ENCODE data around the gene AGMO.

The AGMO gene

GRCh38 chr7:15209429-15209828, 352.4 kb downstream of the AGMO start:
- Histone ChIP-seq H3K4me1 (ENCODE audit: control insufficient read depth in 5 of 5, insufficient read depth in 5 of 5, low read length in 5 of 5) (no peaks in the 10 kb centered on the region), H3K9ac (ENCODE audit: low read length in 5 of 5) (no peak overlapping the region), H3K9me3 (ENCODE audit: control insufficient read depth in 5 of 5, low read length in 5 of 5) (no peaks in the 10 kb centered on the region)

DNA sequence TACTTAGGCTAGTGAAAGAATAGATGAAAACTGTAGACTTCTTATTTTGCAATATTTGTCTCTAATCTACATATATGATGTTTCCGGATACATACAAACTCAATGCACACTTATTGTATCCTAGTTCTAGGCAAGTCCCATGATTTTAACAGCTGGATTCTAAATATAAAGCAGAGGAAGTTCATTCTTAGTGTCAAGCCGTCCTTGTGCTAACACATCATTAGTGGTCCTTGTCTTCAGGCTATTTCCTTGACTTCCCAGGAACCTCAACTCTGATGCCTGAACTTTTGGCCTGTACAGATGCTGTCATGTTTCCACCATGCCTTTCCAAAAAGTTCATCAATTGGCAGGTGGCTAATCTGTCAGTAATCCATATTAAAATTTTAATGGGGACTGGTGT, 357.4 kb downstream of the AGMO start:
- Histone ChIP-seq H3K27me3 (ENCODE audit: control insufficient read depth in 5 of 5, insufficient read depth in 4 of 5, low read length in 5 of 5) (no peaks in the 10 kb centered on the region), H3K27ac (ENCODE audit: low read depth, low read length) (no peak overlapping the region), H3K36me3 (ENCODE audit: control insufficient read depth in 5 of 5, insufficient read depth in 5 of 5, low read length in 5 of 5) (no peaks in the 10 kb centered on the region), H3K4me1 (ENCODE audit: control insufficient read depth in 5 of 5, insufficient read depth in 5 of 5, low read length in 5 of 5) (no peaks in the 10 kb centered on the region), H3K4me3 (ENCODE audit: low read depth in 1 of 5, low read length in 5 of 5) (no peak overlapping the region), H3K9me3 (ENCODE audit: control insufficient read depth in 5 of 5, low read length in 5 of 5) (no peaks in the 10 kb centered on the region), H3K9ac (ENCODE audit: low read length in 5 of 5) (no peak overlapping the region)

More at GRCh38 chr7:15209429-15209828, 352.4 kb downstream of the AGMO start:
- no peak overlapping the region for H3K27ac ChIP-seq (ENCODE audit: low read depth, low read length)
- no peak overlapping the region for H3K4me3 ChIP-seq (ENCODE audit: low read depth in 1 of 5, low read length in 5 of 5)
- H3K27me3 ChIP-seq (ENCODE audit: control insufficient read depth in 5 of 5, insufficient read depth in 4 of 5, low read length in 5 of 5), result no peaks in the 10 kb centered on the region
- H3K36me3 ChIP-seq (ENCODE audit: control insufficient read depth in 5 of 5, insufficient read depth in 5 of 5, low read length in 5 of 5), result no peaks in the 10 kb centered on the region

DNA sequence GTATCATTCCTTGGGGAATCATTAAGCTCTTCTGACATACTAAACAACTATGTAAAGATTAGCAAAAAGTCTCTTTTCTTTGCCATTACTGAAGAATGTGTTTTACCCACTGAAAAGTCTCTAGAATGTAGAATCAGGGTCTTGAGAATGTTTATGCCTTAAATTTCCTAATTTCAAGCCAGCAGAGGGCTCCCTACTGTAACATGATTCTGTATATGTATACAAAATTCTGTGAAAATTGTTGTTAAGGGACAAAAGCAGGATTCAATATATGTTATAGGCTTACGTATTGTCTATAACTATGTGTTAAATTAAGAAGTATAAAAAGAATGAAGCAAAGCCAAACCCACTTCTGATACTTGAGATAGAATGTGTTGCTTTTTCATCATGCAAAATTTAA, 362.3 kb downstream of the AGMO start:
- H3K9me3 ChIP-seq (ENCODE audit: control insufficient read depth in 5 of 5, low read length in 5 of 5), result no peaks in the 10 kb centered on the region
- H3K4me1 ChIP-seq (ENCODE audit: control insufficient read depth in 5 of 5, insufficient read depth in 5 of 5, low read length in 5 of 5), result no peaks in the 10 kb centered on the region
- H3K27me3 ChIP-seq (ENCODE audit: control insufficient read depth in 5 of 5, insufficient read depth in 4 of 5, low read length in 5 of 5), result no peaks in the 10 kb centered on the region
- no peak overlapping the region for H3K4me3 ChIP-seq (ENCODE audit: low read depth in 1 of 5, low read length in 5 of 5)
- H3K9ac ChIP-seq (ENCODE audit: low read length in 5 of 5), result no peak overlapping the region
- H3K27ac ChIP-seq (ENCODE audit: low read depth, low read length), result no peak overlapping the region
- H3K36me3 ChIP-seq (ENCODE audit: control insufficient read depth in 5 of 5, insufficient read depth in 5 of 5, low read length in 5 of 5), result no peaks in the 10 kb centered on the region

DNA sequence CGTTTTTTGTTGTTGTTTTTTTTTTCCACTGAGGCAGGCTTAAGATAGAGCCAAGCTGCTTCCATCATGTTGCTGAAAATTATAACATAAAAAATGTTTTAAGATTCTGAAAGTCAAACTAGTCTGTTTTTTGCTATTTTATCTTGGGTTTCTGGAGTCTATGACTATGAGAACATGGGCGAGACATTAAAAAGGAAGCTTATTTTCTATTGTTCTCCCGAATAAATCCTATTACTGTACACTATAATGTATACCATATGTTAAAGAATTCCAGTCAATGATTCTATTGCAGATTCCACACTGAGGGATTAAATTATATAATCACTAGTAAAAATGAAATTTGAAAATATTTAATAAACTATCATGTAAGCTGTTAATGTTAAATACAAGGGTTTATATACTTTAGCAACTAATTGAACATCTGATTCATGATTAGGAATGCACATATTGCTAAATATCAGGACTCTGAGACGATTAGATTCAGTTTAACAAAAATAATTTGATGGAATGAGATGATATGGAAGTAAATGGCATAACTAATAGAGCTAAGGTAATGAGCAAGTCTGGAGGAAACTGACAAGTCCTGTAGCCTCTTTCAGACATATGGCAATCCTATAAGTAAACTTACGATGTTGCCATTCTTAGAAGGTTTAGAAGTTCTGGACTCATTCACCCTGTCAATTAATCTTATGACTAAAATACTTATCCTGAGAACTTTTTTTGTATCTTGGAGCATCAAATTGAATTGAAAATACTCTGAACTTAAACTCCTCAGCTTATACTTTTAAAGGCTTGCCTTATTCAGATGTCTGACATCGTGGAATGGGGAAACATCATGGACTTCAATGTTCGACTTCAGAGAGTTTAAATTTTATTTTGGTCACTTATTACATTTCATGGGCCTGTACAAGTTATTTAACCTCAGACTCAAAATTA, 364.5 kb downstream of the AGMO start:
- Histone ChIP-seq H3K9ac (ENCODE audit: low read length in 5 of 5) (no peak overlapping the region), H3K36me3 (ENCODE audit: control insufficient read depth in 5 of 5, insufficient read depth in 5 of 5, low read length in 5 of 5) (no peaks in the 10 kb centered on the region), H3K4me3 (ENCODE audit: low read depth in 1 of 5, low read length in 5 of 5) (no peak overlapping the region), H3K9me3 (ENCODE audit: control insufficient read depth in 5 of 5, low read length in 5 of 5) (no peaks in the 10 kb centered on the region), H3K27me3 (ENCODE audit: control insufficient read depth in 5 of 5, insufficient read depth in 4 of 5, low read length in 5 of 5) (no peaks in the 10 kb centered on the region), H3K4me1 (ENCODE audit: control insufficient read depth in 5 of 5, insufficient read depth in 5 of 5, low read length in 5 of 5) (no peaks in the 10 kb centered on the region), H3K27ac (ENCODE audit: low read depth, low read length) (no peak overlapping the region)

DNA sequence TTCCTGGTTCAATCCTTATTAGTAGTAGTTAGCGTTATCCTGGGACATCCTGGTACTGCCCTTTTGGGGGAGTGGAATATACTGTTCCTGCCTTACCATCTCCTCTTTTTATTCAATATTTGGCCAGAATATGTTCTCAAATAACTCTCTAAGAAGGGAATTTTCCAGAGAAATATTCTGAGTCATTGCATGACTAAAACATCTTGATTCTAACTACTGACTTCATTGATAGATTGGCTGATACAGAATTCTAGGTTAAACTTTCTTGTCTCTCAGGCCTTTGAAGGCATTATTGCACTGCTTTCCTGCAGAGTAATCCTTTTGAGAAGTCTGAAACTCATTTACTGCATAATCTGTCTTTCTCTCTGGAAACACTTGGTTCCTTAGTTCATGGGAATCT, 383.8 kb downstream of the AGMO start:
- no peak overlapping the region for H3K9ac ChIP-seq (ENCODE audit: low read length in 5 of 5)
- H3K27me3 ChIP-seq (ENCODE audit: control insufficient read depth in 5 of 5, insufficient read depth in 4 of 5, low read length in 5 of 5), result no peaks in the 10 kb centered on the region
- H3K27ac ChIP-seq (ENCODE audit: low read depth, low read length), result no peak overlapping the region
- H3K9me3 ChIP-seq (ENCODE audit: control insufficient read depth in 5 of 5, low read length in 5 of 5), result peaks cover 0 to 3% (median 0%) of the 10 kb centered on the region in 5 donors
- H3K4me1 ChIP-seq (ENCODE audit: control insufficient read depth in 5 of 5, insufficient read depth in 5 of 5, low read length in 5 of 5), result no peaks in the 10 kb centered on the region
- no peak overlapping the region for H3K4me3 ChIP-seq (ENCODE audit: low read depth in 1 of 5, low read length in 5 of 5)
- no peaks in the 10 kb centered on the region for H3K36me3 ChIP-seq (ENCODE audit: control insufficient read depth in 5 of 5, insufficient read depth in 5 of 5, low read length in 5 of 5)

GRCh38 chr7:15176089-15176488, 385.7 kb downstream of the AGMO start:
- Histone ChIP-seq H3K36me3 (ENCODE audit: control insufficient read depth in 5 of 5, insufficient read depth in 5 of 5, low read length in 5 of 5) (no peaks in the 10 kb centered on the region), H3K27me3 (ENCODE audit: control insufficient read depth in 5 of 5, insufficient read depth in 4 of 5, low read length in 5 of 5) (no peaks in the 10 kb centered on the region), H3K9me3 (ENCODE audit: control insufficient read depth in 5 of 5, low read length in 5 of 5) (peaks cover 0 to 3% (median 0%) of the 10 kb centered on the region in 5 donors), H3K4me3 (ENCODE audit: low read depth in 1 of 5, low read length in 5 of 5) (no peak overlapping the region), H3K9ac (ENCODE audit: low read length in 5 of 5) (no peak overlapping the region), H3K27ac (ENCODE audit: low read depth, low read length) (no peak overlapping the region), H3K4me1 (ENCODE audit: control insufficient read depth in 5 of 5, insufficient read depth in 5 of 5, low read length in 5 of 5) (no peaks in the 10 kb centered on the region)

- no peaks in the 10 kb centered on the region for H3K27me3 ChIP-seq (ENCODE audit: control insufficient read depth in 5 of 5, insufficient read depth in 4 of 5, low read length in 5 of 5)
- no peak overlapping the region for H3K27ac ChIP-seq (ENCODE audit: low read depth, low read length)
- H3K9ac ChIP-seq (ENCODE audit: low read length in 5 of 5), result no peak overlapping the region
- H3K36me3 ChIP-seq (ENCODE audit: control insufficient read depth in 5 of 5, insufficient read depth in 5 of 5, low read length in 5 of 5), result no peaks in the 10 kb centered on the region
- H3K4me1 ChIP-seq (ENCODE audit: control insufficient read depth in 5 of 5, insufficient read depth in 5 of 5, low read length in 5 of 5), result no peaks in the 10 kb centered on the region
- no peak overlapping the region for H3K4me3 ChIP-seq (ENCODE audit: low read depth in 1 of 5, low read length in 5 of 5)
- H3K9me3 ChIP-seq (ENCODE audit: control insufficient read depth in 5 of 5, low read length in 5 of 5), result peaks cover 0 to 3% (median 0%) of the 10 kb centered on the region in 5 donors
These were observed 386.7 kb downstream of the AGMO start for GRCh38 chr7:15175152-15175551.

DNA sequence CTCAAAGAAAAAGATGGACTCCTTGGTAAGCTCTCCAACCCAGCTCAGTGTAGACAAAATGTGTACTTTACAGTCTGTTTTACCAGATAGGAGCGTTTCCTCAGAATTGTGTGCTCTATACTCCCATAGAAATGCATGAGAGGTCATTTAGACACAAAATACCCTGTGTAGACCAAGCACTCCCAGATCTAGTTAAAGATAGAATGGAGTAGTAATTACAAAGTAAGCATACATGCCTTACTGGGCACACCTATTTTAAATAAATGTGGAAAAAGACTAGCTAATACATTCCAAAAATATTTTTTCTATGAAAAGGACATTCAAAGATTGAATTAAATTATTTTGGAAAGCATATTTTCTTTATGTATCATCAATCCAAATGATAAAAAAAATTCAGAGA, 387.3 kb downstream of the AGMO start:
- no peaks in the 10 kb centered on the region for H3K9me3 ChIP-seq (ENCODE audit: control insufficient read depth in 5 of 5, low read length in 5 of 5)
- H3K4me3 ChIP-seq (ENCODE audit: low read depth in 1 of 5, low read length in 5 of 5), result no peak overlapping the region
- H3K36me3 ChIP-seq (ENCODE audit: control insufficient read depth in 5 of 5, insufficient read depth in 5 of 5, low read length in 5 of 5), result no peaks in the 10 kb centered on the region
- H3K27me3 ChIP-seq (ENCODE audit: control insufficient read depth in 5 of 5, insufficient read depth in 4 of 5, low read length in 5 of 5), result no peaks in the 10 kb centered on the region
- H3K27ac ChIP-seq (ENCODE audit: low read depth, low read length), result no peak overlapping the region
- H3K9ac ChIP-seq (ENCODE audit: low read length in 5 of 5), result no peak overlapping the region
- H3K4me1 ChIP-seq (ENCODE audit: control insufficient read depth in 5 of 5, insufficient read depth in 5 of 5, low read length in 5 of 5), result no peaks in the 10 kb centered on the region

GRCh38 chr7:15168489-15168888, 393.3 kb downstream of the AGMO start:
- Histone ChIP-seq H3K9me3 (ENCODE audit: control insufficient read depth in 5 of 5, low read length in 5 of 5) (peaks cover 0 to 2% (median 0%) of the 10 kb centered on the region in 5 donors), H3K27me3 (ENCODE audit: control insufficient read depth in 5 of 5, insufficient read depth in 4 of 5, low read length in 5 of 5) (no peaks in the 10 kb centered on the region), H3K27ac (ENCODE audit: low read depth, low read length) (no peak overlapping the region), H3K4me3 (ENCODE audit: low read depth in 1 of 5, low read length in 5 of 5) (no peak overlapping the region), H3K9ac (ENCODE audit: low read length in 5 of 5) (no peak overlapping the region), H3K36me3 (ENCODE audit: control insufficient read depth in 5 of 5, insufficient read depth in 5 of 5, low read length in 5 of 5) (no peaks in the 10 kb centered on the region), H3K4me1 (ENCODE audit: control insufficient read depth in 5 of 5, insufficient read depth in 5 of 5, low read length in 5 of 5) (no peaks in the 10 kb centered on the region)

DNA sequence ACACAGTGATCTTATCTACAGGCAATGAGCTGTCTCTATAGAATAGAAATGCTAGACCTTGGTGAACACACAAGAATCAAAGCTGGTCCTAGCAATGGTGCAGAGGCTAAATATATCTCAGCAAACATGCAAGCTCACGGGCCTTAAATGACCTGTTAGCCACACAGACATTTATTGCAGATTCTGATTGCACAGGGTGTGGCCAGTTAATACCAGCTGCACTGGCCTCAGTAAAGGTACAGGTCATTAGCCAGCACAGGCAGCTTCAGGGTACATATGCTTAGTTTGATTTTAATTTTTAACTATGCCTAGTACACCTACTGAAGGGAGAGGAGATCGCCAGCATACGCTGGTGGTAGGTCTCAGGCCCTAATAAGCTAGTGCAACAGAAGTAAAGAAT, 393.9 kb downstream of the AGMO start:
- H3K9me3 ChIP-seq (ENCODE audit: control insufficient read depth in 5 of 5, low read length in 5 of 5), result peaks cover 0 to 2% (median 0%) of the 10 kb centered on the region in 5 donors
- H3K36me3 ChIP-seq (ENCODE audit: control insufficient read depth in 5 of 5, insufficient read depth in 5 of 5, low read length in 5 of 5), result no peaks in the 10 kb centered on the region
- H3K4me3 ChIP-seq (ENCODE audit: low read depth in 1 of 5, low read length in 5 of 5), result no peak overlapping the region
- H3K27me3 ChIP-seq (ENCODE audit: control insufficient read depth in 5 of 5, insufficient read depth in 4 of 5, low read length in 5 of 5), result no peaks in the 10 kb centered on the region
- H3K9ac ChIP-seq (ENCODE audit: low read length in 5 of 5), result no peak overlapping the region
- H3K4me1 ChIP-seq (ENCODE audit: control insufficient read depth in 5 of 5, insufficient read depth in 5 of 5, low read length in 5 of 5), result no peaks in the 10 kb centered on the region
- no peak overlapping the region for H3K27ac ChIP-seq (ENCODE audit: low read depth, low read length)

Measured in subcutaneous abdominal adipose tissue (tissue), 5 donors.